OCI-LY7 (cell line): ENCODE data around the gene DCC.

Experiments
- CTCF ChIP-seq: fragments of 200-600 bp; sonication (generic); conservative IDR thresholded peaks from 2 replicates; pipeline ENCODE4 v1.5.1; 2014; ENCODE audit warnings: mild to moderate bottlenecking, antibody characterized with exemption, low read length, moderate library complexity, mixed read lengths
- EZH2phosphoT487 ChIP-seq: fragments of 200-600 bp; sonication (generic); IDR thresholded peaks from 2 replicates; pipeline ENCODE4 v1.6.1; 2018; ENCODE audit warnings: low read depth, borderline replicate concordance, mild to moderate bottlenecking, mixed run types, antibody characterized with exemption, low read length, moderate library complexity, mixed read lengths

DNA sequence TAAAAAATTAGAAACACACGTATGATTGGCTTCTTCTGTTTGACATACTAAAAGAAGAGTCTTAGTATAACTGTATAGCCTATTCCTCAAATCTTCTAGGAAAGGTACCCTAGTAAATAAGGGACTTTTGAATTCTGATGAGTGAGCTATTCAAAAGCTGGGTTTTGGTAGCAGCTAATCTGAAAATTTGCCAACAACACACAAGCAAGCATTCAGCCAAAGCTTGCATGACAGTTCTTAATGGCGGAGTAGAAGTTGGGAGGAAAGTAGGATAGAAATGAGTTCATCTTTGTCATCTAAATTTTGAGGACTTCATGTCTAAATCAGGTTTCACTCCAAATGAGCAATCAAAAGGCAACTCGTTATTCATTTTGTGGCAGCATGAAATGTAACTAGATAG lies 1071.5 kb downstream of the DCC start:
- no peak for TF ChIP-seq CTCF
- TF ChIP-seq EZH2phosphoT487, result no peak
